ENCODE data around the gene HORMAD2. TPM values are rescaled to one million over a fixed set of nuclear protein-coding genes. Genes with fewer than 3 reads are reported as not detected.
"Not testable (repeated sequence)": the region's sequence is repeated elsewhere in the genome, so short reads cannot be mapped to it uniquely, and the experiment has no call there.

The HORMAD2 gene
- total and polyA plus RNA-seq, 4 experiments from 2014 or later = not detected

GRCh38 chr22:30097861-30098260 is 17.6 kb downstream of the HORMAD2 start:
- CTCF ChIA-PET (ENCODE audit: partially characterized antibody) = interaction anchor here (0.6 to 1.1 kb wide), 4 partner anchors 10 to 417 kb away, joined by 3 to 4 read pairs (median 3); no protein-coding TSS in a partner anchor
- Mint-ChIP-seq H3K36me3 (no peaks in the 10 kb centered on the region), H3K9me3 (peaks cover 0 to 3% (median under 1%) of the 10 kb centered on the region in 8 donors), H3K27me3 (peaks cover 0 to 1% of the 10 kb centered on the region in 2 donors), H3K4me3 (no peak overlapping the region), H3K27ac (no peak overlapping the region), H3K4me1 (peaks cover 11 to 26% (median 18%) of the 10 kb centered on the region in 4 donors)
- no peaks in the 10 kb centered on the region for H3K36me3 ChIP-seq (ENCODE audit: insufficient read depth, low read length)
- POLR2A ChIA-PET (ENCODE audit: partially characterized antibody) = interaction anchor here (1.2 kb wide), 1 partner anchor 18 kb away, joined by 3 read pairs; the partner anchor contains the start of gene HORMAD2
- H3K27me3 ChIP-seq (ENCODE audit: insufficient read depth, low read length) = no peaks in the 10 kb centered on the region
- intact Hi-C loops (cut with micrococcal nuclease) = no loop called here
- no peaks in the 10 kb centered on the region for H3K9me3 ChIP-seq (ENCODE audit: control insufficient read depth in 1 of 2, low read length in 2 of 2)
- no peak overlapping the region for H3K27ac ChIP-seq (ENCODE audit: low read depth, low read length)
- H3K4me3 ChIP-seq (ENCODE audit: low read length in 2 of 2) = no peak overlapping the region
- DNase-seq = no peak
- peaks cover 14% of the 10 kb centered on the region for H3K4me1 ChIP-seq (ENCODE audit: insufficient read depth, low read length)

GRCh38 chr22:30100770-30101169 is 20.5 kb downstream of the HORMAD2 start:
- H3K4me1 ChIP-seq (ENCODE audit: insufficient read depth, low read length) = peaks cover 33% of the 10 kb centered on the region
- Mint-ChIP-seq H3K4me3 (peak overlapping the region in 6 of 8 donors; percentile 8 to 84 (median 44)), H3K4me1 (peaks cover 20 to 44% (median 33%) of the 10 kb centered on the region in 4 donors), H3K27ac (peak overlapping the region in 5 of 7 donors; percentile 5 to 92 (median 54))
- H3K27ac ChIP-seq (ENCODE audit: low read depth, low read length); intact Hi-C loops (cut with micrococcal nuclease); H3K27me3 Mint-ChIP-seq; H3K36me3 ChIP-seq (ENCODE audit: insufficient read depth, low read length); H3K4me3 ChIP-seq (ENCODE audit: low read length in 2 of 2); H3K36me3 Mint-ChIP-seq; H3K27me3 ChIP-seq (ENCODE audit: insufficient read depth, low read length); H3K9me3 ChIP-seq (ENCODE audit: control insufficient read depth in 1 of 2, low read length in 2 of 2); H3K9me3 Mint-ChIP-seq: not testable (repeated sequence)
- POLR2A ChIA-PET (ENCODE audit: partially characterized antibody) = interaction anchor here (1.3 kb wide), 1 partner anchor 22 kb away, joined by 3 read pairs; no protein-coding TSS in a partner anchor
- CTCF ChIA-PET (ENCODE audit: partially characterized antibody) = interaction anchor here (0.7 kb wide), 1 partner anchor 20 kb away, joined by 3 read pairs; no protein-coding TSS in a partner anchor
- DNase-seq = peak in 4 of 5 donors; percentile 25 to 42 (median 29)

GRCh38 chr22:30104501-30105156 is 24.4 kb downstream of the HORMAD2 start:
- POLR2A ChIA-PET (ENCODE audit: partially characterized antibody) = interaction anchor here (1.0 to 4.8 kb wide), 6 partner anchors 14 to 184 kb away, joined by 3 to 28 read pairs (median 4); partner anchors contain the start of gene CASTOR1
- no peak overlapping the region for H3K4me3 ChIP-seq (ENCODE audit: low read length in 2 of 2)
- no peaks in the 10 kb centered on the region for H3K27me3 ChIP-seq (ENCODE audit: insufficient read depth, low read length)
- no peaks in the 10 kb centered on the region for H3K27me3 Mint-ChIP-seq
- DNase-seq = peak in 4 of 5 donors; percentile 43 to 64 (median 48)
- H3K9me3 ChIP-seq (ENCODE audit: control insufficient read depth in 1 of 2, low read length in 2 of 2) = no peaks in the 10 kb centered on the region
- no peaks in the 10 kb centered on the region for H3K36me3 Mint-ChIP-seq
- peak overlapping the region in 3 of 8 donors; percentile 45 to 78 (median 61) for H3K4me3 Mint-ChIP-seq
- peak overlapping the region in 6 of 7 donors; percentile 6 to 83 (median 50) for H3K27ac Mint-ChIP-seq
- H3K4me1 ChIP-seq (ENCODE audit: insufficient read depth, low read length) = peaks cover 33% of the 10 kb centered on the region
- H3K36me3 ChIP-seq (ENCODE audit: insufficient read depth, low read length) = no peaks in the 10 kb centered on the region
- intact Hi-C loops (cut with micrococcal nuclease) = no loop called here
- no peaks in the 10 kb centered on the region for H3K9me3 Mint-ChIP-seq
- no peak overlapping the region for H3K27ac ChIP-seq (ENCODE audit: low read depth, low read length)
- peaks cover 21 to 50% (median 34%) of the 10 kb centered on the region in 4 donors for H3K4me1 Mint-ChIP-seq
- CTCF ChIA-PET (ENCODE audit: partially characterized antibody) = interaction anchor here (0.8 to 8.8 kb wide), 15 partner anchors 9 to 319 kb away, joined by 3 to 254 read pairs (median 5); partner anchors contain the start of genes CASTOR1 and OSM

- POLR2A ChIA-PET (ENCODE audit: partially characterized antibody) = interaction anchor here (0.8 to 4.8 kb wide), 5 partner anchors 13 to 251 kb away, joined by 3 to 28 read pairs (median 4); partner anchors contain the start of gene CASTOR1
- peak overlapping the region in 3 of 7 donors; percentile 50 to 82 (median 73) for H3K27ac Mint-ChIP-seq
These were observed 25.2 kb downstream of the HORMAD2 start for GRCh38 chr22:30105483-30105882.

GRCh38 chr22:30113494-30113893 is 33.2 kb downstream of the HORMAD2 start:
- intact Hi-C loops (cut with micrococcal nuclease) = no loop called here
- peaks cover 0 to 2% (median 1%) of the 10 kb centered on the region in 4 donors for H3K4me1 Mint-ChIP-seq
- ChIA-PET POLR2A (ENCODE audit: partially characterized antibody) (no interaction called here), CTCF (ENCODE audit: partially characterized antibody) (interaction anchor here (1.2 to 5.4 kb wide), 7 partner anchors 9 to 283 kb away, joined by 3 to 38 read pairs (median 3); partner anchors contain the start of genes CASTOR1 and SEC14L2)
- no peaks in the 10 kb centered on the region for H3K27me3 ChIP-seq (ENCODE audit: insufficient read depth, low read length)
- H3K36me3 ChIP-seq (ENCODE audit: insufficient read depth, low read length) = no peaks in the 10 kb centered on the region
- no peak for DNase-seq
- no peaks in the 10 kb centered on the region for H3K9me3 Mint-ChIP-seq
- H3K4me1 ChIP-seq (ENCODE audit: insufficient read depth, low read length) = no peaks in the 10 kb centered on the region
- H3K27ac ChIP-seq (ENCODE audit: low read depth, low read length) = no peak overlapping the region
- peak overlapping the region in 1 of 7 donors; percentile 37 for H3K27ac Mint-ChIP-seq
- H3K9me3 ChIP-seq (ENCODE audit: control insufficient read depth in 1 of 2, low read length in 2 of 2) = no peaks in the 10 kb centered on the region
- H3K27me3 Mint-ChIP-seq = no peaks in the 10 kb centered on the region
- no peak overlapping the region for H3K4me3 Mint-ChIP-seq
- H3K36me3 Mint-ChIP-seq = no peaks in the 10 kb centered on the region
- H3K4me3 ChIP-seq (ENCODE audit: low read length in 2 of 2) = no peak overlapping the region

More at GRCh38 chr22:30105483-30105882, 25.2 kb downstream of the HORMAD2 start:
- DNase-seq = no peak
- Histone ChIP-seq H3K36me3 (ENCODE audit: insufficient read depth, low read length) (no peaks in the 10 kb centered on the region), H3K27me3 (ENCODE audit: insufficient read depth, low read length) (no peaks in the 10 kb centered on the region), H3K4me3 (ENCODE audit: low read length in 2 of 2) (no peak overlapping the region), H3K4me1 (ENCODE audit: insufficient read depth, low read length) (peaks cover 30% of the 10 kb centered on the region), H3K9me3 (ENCODE audit: control insufficient read depth in 1 of 2, low read length in 2 of 2) (no peaks in the 10 kb centered on the region), H3K27ac (ENCODE audit: low read depth, low read length) (no peak overlapping the region)
- no peaks in the 10 kb centered on the region for H3K36me3 Mint-ChIP-seq
- H3K4me3 Mint-ChIP-seq = peak overlapping the region in 1 of 8 donors; percentile 44
- no peaks in the 10 kb centered on the region for H3K9me3 Mint-ChIP-seq
- intact Hi-C loops (cut with micrococcal nuclease) = no loop called here
- CTCF ChIA-PET (ENCODE audit: partially characterized antibody) = interaction anchor here (0.8 to 8.8 kb wide), 12 partner anchors 10 to 318 kb away, joined by 3 to 254 read pairs (median 6); partner anchors contain the start of genes CASTOR1 and OSM
- peaks cover 18 to 44% (median 26%) of the 10 kb centered on the region in 4 donors for H3K4me1 Mint-ChIP-seq
- no peaks in the 10 kb centered on the region for H3K27me3 Mint-ChIP-seq

GRCh38 chr22:30114361-30114760 is 34.1 kb downstream of the HORMAD2 start:
- Mint-ChIP-seq H3K4me1 (no peaks in the 10 kb centered on the region), H3K36me3 (no peaks in the 10 kb centered on the region), H3K4me3 (no peak overlapping the region), H3K9me3 (no peaks in the 10 kb centered on the region), H3K27ac (no peak overlapping the region), H3K27me3 (no peaks in the 10 kb centered on the region)
- no peaks in the 10 kb centered on the region for H3K36me3 ChIP-seq (ENCODE audit: insufficient read depth, low read length)
- ChIA-PET CTCF (ENCODE audit: partially characterized antibody) (interaction anchor here (1.1 to 5.4 kb wide), 5 partner anchors 64 to 275 kb away, joined by 3 to 38 read pairs (median 3); partner anchors contain the start of gene CASTOR1), POLR2A (ENCODE audit: partially characterized antibody) (no interaction called here)
- H3K27ac ChIP-seq (ENCODE audit: low read depth, low read length) = no peak overlapping the region
- intact Hi-C loops (cut with micrococcal nuclease) = no loop called here
- no peaks in the 10 kb centered on the region for H3K4me1 ChIP-seq (ENCODE audit: insufficient read depth, low read length)
- H3K27me3 ChIP-seq (ENCODE audit: insufficient read depth, low read length) = no peaks in the 10 kb centered on the region
- no peak overlapping the region for H3K4me3 ChIP-seq (ENCODE audit: low read length in 2 of 2)
- H3K9me3 ChIP-seq (ENCODE audit: control insufficient read depth in 1 of 2, low read length in 2 of 2) = no peaks in the 10 kb centered on the region
- DNase-seq = no peak

- Histone ChIP-seq H3K27me3 (ENCODE audit: insufficient read depth, low read length) (no peaks in the 10 kb centered on the region), H3K9me3 (ENCODE audit: control insufficient read depth in 1 of 2, low read length in 2 of 2) (no peaks in the 10 kb centered on the region), H3K36me3 (ENCODE audit: insufficient read depth, low read length) (no peaks in the 10 kb centered on the region), H3K27ac (ENCODE audit: low read depth, low read length) (no peak overlapping the region), H3K4me1 (ENCODE audit: insufficient read depth, low read length) (no peaks in the 10 kb centered on the region), H3K4me3 (ENCODE audit: low read length in 2 of 2) (no peak overlapping the region)
- intact Hi-C loops (cut with micrococcal nuclease) = no loop called here
- POLR2A ChIA-PET (ENCODE audit: partially characterized antibody) = interaction anchor here (1.3 kb wide), 1 partner anchor 172 kb away, joined by 4 read pairs; no protein-coding TSS in a partner anchor
- no peaks in the 10 kb centered on the region for H3K36me3 Mint-ChIP-seq
- H3K4me1 Mint-ChIP-seq = no peaks in the 10 kb centered on the region
- no peak overlapping the region for H3K27ac Mint-ChIP-seq
- no peaks in the 10 kb centered on the region for H3K9me3 Mint-ChIP-seq
- no peaks in the 10 kb centered on the region for H3K27me3 Mint-ChIP-seq
- CTCF ChIA-PET (ENCODE audit: partially characterized antibody) = interaction anchor here (0.6 to 1.7 kb wide), 4 partner anchors 9 to 153 kb away, joined by 3 to 8 read pairs (median 3); no protein-coding TSS in a partner anchor
- H3K4me3 Mint-ChIP-seq = no peak overlapping the region
- DNase-seq = no peak
These were observed 35.4 kb downstream of the HORMAD2 start for GRCh38 chr22:30115705-30116104.

Data from CD4-positive, alpha-beta memory T cell (primary cell).